Heart left ventricle (tissue), 16 donors: Measurements from ENCODE around the gene TMEM132D. TPM values are rescaled to one million over a fixed set of nuclear protein-coding genes. Genes with fewer than 3 reads are reported as not detected.

Experiments used
- ATAC-seq, 4 donors: fragments of 200-7000 bp; cut with Tn5 transposase; one replicate each; pipeline ENCODE4 v1.9.1; 2020 to 2022; ENCODE audit warnings: moderate library complexity in 4 of 4, mild to moderate bottlenecking in 3 of 4, moderate number of reproducible peaks in 1 of 4
- DNase-seq, 5 donors: peaks; one replicate each; pipeline ENCODE4 v3.0.0-alpha.2; 2020
- H3K27ac ChIP-seq, 12 donors: fragments of 200-600 bp; sonication (generic) in 4 of 12; one replicate each; pipeline versions ENCODE4 v1.5.0 to v1.8.0; 2016 to 2022; ENCODE audit warnings: mild to moderate bottlenecking in 2 of 12
- H3K27me3 ChIP-seq, 9 donors: fragments of 200-600 bp; sonication (generic) in 2 of 9; one replicate each; pipeline versions ENCODE4 v1.5.1 to v1.8.0; 2016 to 2022; ENCODE audit warnings: mild to moderate bottlenecking in 3 of 9
- H3K36me3 ChIP-seq, 9 donors: fragments of 200-600 bp; sonication (generic) in 2 of 9; one replicate each; pipeline versions ENCODE4 v1.5.0 to v1.8.0; 2018 to 2022; ENCODE audit warnings: mild to moderate bottlenecking in 2 of 9
- H3K4me1 ChIP-seq, 12 donors: fragments of 200-600 bp; sonication (generic) in 4 of 12; one replicate each; pipeline versions ENCODE4 v1.5.0 to v1.8.0; 2016 to 2022; ENCODE audit warnings: mild to moderate bottlenecking in 3 of 12
- H3K4me3 ChIP-seq, 12 donors: fragments of 200-600 bp; sonication (generic) in 4 of 12; one replicate each; pipeline versions ENCODE4 v1.5.0 to v1.8.0; 2017 to 2022; ENCODE audit warnings: mild to moderate bottlenecking in 9 of 12, moderate library complexity in 4 of 12
- H3K9me3 ChIP-seq, 12 donors: fragments of 200-600 bp; sonication (generic) in 4 of 12; one replicate each; pipeline versions ENCODE4 v1.5.0 to v1.8.0; 2016 to 2022; ENCODE audit warnings: mild to moderate bottlenecking in 1 of 12
- POLR2A ChIP-seq, 2 donors: fragments of 450-650 bp; IDR thresholded peaks; one replicate each; pipeline ENCODE4 v1.6.1; 2017; ENCODE audit warnings: antibody characterized with exemption in 2 of 2, mild to moderate bottlenecking in 2 of 2, moderate library complexity in 2 of 2
- WGBS, 4 donors: extraction: QIAGEN DNeasy Blood & Tissue Kit in 2 of 4; methylation state at CpG; one replicate each; pipeline versions ENCODE4 v1.1.5 to v1.1.7; 2013 to 2018; 5-methylcytosine and 5-hydroxymethylcytosine counted together
- intact Hi-C, 10 donors: fragments of 100-400 bp; cut with DNase I; formaldehyde crosslinking; loops; one replicate each; pipeline versions ENCODE4 v1.11.1 to v1.14.2; 2022
- polyA plus RNA-seq, 2 donors: library from polyadenylated mRNA; stranded (reverse); fragments of 200-250 nt; gene quantifications; one replicate each; pipeline ENCODE4 v1.2.3, GENCODE V29; 2013
- total RNA-seq, 9 donors: library from RNA; depleted of rRNA in 2 of 9; stranded (reverse); fragments of >200 nt in 2 of 9; fragmentation: NEBNext Ultra II Directional in 3 of 9; extraction: Animal tissue kit (Norgen Biotek cat#: 25700) in 3 of 9; gene quantifications; one replicate each; pipeline versions ENCODE4 v1.1.0 to v1.2.4, GENCODE V29; 2016 to 2023
- TF ChIP-seq, protein P1 (sequence below), 12 donors: fragments of 200-600 bp; sonication (generic) in 4 of 12; IDR thresholded peaks; one replicate each; pipeline versions ENCODE4 v1.5.0 to v1.8.0; 2018 to 2022; ENCODE audit warnings: antibody characterized with exemption in 12 of 12, mild to moderate bottlenecking in 5 of 12
- donor health status: ischemic (EF 13 %, LVEDD 7.1; RV severe dilation, severe dysfunction).
- donor health status: healthy with polysubstance abuse.
- donor health status: DM: no; HTN: yes; CAD: no.
- donor health status: DM: no; HTN: no; CAD: no.
- donor health status: ischemic (EF 25% LVEDD 6.9; RV normal size, moderate dysfunction).
- donor health status: ischemic (EF 25% LVEDD 5.7; RV mildly dilated, moderate dysfunction).
- donor health status: healthy.
- donor health status: DM: yes; HTN: yes; CAD: no.
- donor health status: ischemic (EF 35%, LVEDD 5.7; RV mildly dilated, moderate dysfunction).
- donor health status: nonischemic (EF 11% LVEDD 7.7; RV severe dilation, severe dysfunction).
- donor health status: DM: yes; HTN: yes; CAD: no.
- donor health status: PGD.
- donor health status: ischemic (EF 29% LVEDD 5.4; RV normal size, mild dysfunction).
- donor health status: nonischemic (EF 23%, LVEDD 6.1; RV moderate dilation, normal function).

TMEM132D gene
- total and polyA plus RNA-seq, 11 donors = not detected

DNA sequence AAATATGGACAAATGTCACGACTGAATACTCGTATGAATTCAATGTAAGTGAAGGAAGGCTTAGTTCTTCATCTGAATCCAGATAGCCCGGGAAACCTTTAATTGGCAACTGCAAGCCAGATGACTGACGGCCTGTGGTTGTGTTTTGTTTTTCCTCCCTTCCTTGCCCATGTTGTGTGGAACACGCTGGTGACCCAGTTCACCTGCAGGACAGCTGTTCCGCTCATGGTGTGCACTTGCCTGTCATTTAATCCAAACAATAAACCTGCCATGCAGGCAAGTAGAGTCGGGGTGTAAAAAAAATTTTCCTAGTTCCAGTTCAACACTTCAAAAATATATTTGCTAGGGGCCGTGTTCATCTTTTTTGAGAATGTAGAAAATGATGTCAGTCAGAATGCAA, 88.0 kb downstream of the TMEM132D start:
- Histone ChIP-seq H3K27me3 (no peaks in the 10 kb centered on the region), H3K27ac (no peak overlapping the region)

DNA sequence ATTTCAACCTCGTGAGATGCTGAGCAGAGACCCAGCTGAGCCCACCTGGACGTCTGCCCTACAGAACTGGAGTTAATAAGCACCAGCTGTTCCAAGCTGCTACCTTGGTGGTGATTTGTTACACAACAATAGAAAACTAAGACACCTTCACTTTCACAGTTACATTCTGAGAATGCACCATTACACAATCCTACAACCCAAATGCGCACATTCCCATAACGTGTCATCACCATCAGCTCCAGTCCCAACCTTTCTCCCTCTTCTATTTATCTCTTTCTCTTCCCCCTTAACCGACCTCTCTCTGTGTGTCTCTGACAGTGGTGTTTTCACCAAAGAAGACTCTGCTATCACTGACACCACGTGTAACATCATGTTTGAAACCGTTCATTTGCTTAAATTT, 91.9 kb downstream of the TMEM132D start:
- DNase-seq = no peak
- no peak for ATAC-seq
- Histone ChIP-seq H3K4me3 (no peak overlapping the region), H3K36me3 (no peaks in the 10 kb centered on the region), H3K9me3 (peaks cover 0 to 3% (median 0%) of the 10 kb centered on the region in 12 donors), H3K27me3 (peaks cover 0 to 3% (median 0%) of the 10 kb centered on the region in 9 donors), H3K4me1 (no peaks in the 10 kb centered on the region), H3K27ac (no peak overlapping the region)
- TF ChIP-seq, protein P1, sequence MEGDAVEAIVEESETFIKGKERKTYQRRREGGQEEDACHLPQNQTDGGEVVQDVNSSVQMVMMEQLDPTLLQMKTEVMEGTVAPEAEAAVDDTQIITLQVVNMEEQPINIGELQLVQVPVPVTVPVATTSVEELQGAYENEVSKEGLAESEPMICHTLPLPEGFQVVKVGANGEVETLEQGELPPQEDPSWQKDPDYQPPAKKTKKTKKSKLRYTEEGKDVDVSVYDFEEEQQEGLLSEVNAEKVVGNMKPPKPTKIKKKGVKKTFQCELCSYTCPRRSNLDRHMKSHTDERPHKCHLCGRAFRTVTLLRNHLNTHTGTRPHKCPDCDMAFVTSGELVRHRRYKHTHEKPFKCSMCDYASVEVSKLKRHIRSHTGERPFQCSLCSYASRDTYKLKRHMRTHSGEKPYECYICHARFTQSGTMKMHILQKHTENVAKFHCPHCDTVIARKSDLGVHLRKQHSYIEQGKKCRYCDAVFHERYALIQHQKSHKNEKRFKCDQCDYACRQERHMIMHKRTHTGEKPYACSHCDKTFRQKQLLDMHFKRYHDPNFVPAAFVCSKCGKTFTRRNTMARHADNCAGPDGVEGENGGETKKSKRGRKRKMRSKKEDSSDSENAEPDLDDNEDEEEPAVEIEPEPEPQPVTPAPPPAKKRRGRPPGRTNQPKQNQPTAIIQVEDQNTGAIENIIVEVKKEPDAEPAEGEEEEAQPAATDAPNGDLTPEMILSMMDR (IDR thresholded peaks at IDR 0.05) = no peak
- TF ChIP-seq POLR2A (IDR thresholded peaks at IDR 0.05) = no peak
- intact Hi-C loops = no loop called here
- WGBS, 4 donors = 60 to 65% (median 64%) methylated on average over 7 of the region's 7 CpGs

More for the DNA sequence above, 88.0 kb downstream of the TMEM132D start:
- WGBS, 4 donors = 67 to 71% (median 70%) methylated on average over 8 of the region's 8 CpGs
- no peaks in the 10 kb centered on the region for H3K36me3 ChIP-seq
- no peaks in the 10 kb centered on the region for H3K9me3 ChIP-seq
- H3K4me3 ChIP-seq = no peak overlapping the region
- TF ChIP-seq, protein P1 (IDR thresholded peaks at IDR 0.05) = no peak
- TF ChIP-seq POLR2A (IDR thresholded peaks at IDR 0.05) = no peak
- ATAC-seq (no peak), DNase-seq (no peak)
- intact Hi-C loops = no loop called here
- no peaks in the 10 kb centered on the region for H3K4me1 ChIP-seq

DNA sequence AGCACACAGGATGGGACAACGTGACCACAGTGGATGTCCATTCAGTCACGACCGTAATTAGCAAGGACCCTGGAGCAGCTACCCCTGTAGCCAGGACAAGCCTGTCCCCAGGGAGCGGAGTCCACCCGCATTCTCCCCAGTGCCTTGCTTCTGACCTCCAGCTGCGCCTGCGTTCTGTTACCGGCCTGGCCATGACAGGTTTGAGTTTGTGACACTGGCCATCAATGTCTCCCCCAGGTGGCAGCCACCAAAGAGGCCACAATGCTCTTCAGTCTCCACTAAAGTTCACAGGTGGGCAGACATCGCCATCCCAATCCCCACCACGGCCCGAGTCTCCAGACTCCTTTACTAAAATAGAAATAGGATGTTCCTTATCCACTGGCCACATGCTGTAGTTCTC, 96.7 kb downstream of the TMEM132D start:
- H3K36me3 ChIP-seq = no peaks in the 10 kb centered on the region
- TF ChIP-seq, protein P1 (IDR thresholded peaks at IDR 0.05) = no peak
- TF ChIP-seq POLR2A (IDR thresholded peaks at IDR 0.05) = no peak
- WGBS, 4 donors = 73 to 84% (median 77%) methylated on average over 10 to 11 of the region's 11 CpGs
- DNase-seq (no peak), ATAC-seq (no peak)
- no peaks in the 10 kb centered on the region for H3K4me1 ChIP-seq
- H3K9me3 ChIP-seq = peaks cover 0 to 6% (median 0%) of the 10 kb centered on the region in 12 donors
- intact Hi-C loops = no loop called here
- peaks cover 0 to 3% (median 0%) of the 10 kb centered on the region in 9 donors for H3K27me3 ChIP-seq
- no peak overlapping the region for H3K27ac ChIP-seq
- no peak overlapping the region for H3K4me3 ChIP-seq

DNA sequence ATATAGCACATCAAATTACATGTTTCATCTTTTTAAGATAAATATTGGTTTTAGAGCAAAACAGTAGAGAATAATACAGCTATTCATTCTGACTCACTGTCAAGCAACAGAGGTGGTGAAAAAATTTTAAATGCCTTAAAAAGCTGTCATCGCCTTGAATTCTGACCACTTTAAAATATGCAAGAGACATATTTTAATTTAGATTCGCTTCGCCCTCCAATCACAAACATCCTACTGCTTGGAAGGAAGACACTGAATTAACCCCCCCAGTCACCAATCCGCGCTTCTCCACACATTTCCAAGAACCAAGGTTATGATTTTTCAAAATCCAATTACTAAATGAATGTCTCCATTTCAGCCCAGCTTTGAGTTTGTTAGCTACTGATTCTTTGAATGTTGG, 112.4 kb downstream of the TMEM132D start:
- TF ChIP-seq, protein P1 (IDR thresholded peaks at IDR 0.05) = no peak
- no peak for TF ChIP-seq POLR2A (IDR thresholded peaks at IDR 0.05)
- Histone ChIP-seq H3K36me3 (no peaks in the 10 kb centered on the region), H3K27ac (no peak overlapping the region), H3K27me3 (peaks cover 0 to 5% (median 0%) of the 10 kb centered on the region in 9 donors), H3K4me3 (no peak overlapping the region), H3K9me3 (no peaks in the 10 kb centered on the region), H3K4me1 (no peaks in the 10 kb centered on the region)
- ATAC-seq = no peak
- 76 to 82% (median 80%) methylated on average over 5 of the region's 5 CpGs for WGBS, 4 donors
- intact Hi-C loops = no loop called here
- DNase-seq = no peak
